NOMO-1 (cell line): ENCODE measurements around the gene SEC24D.

Experiments
- DNase-seq, 2 experiments: peaks; one replicate each; lab custom pipeline; 2025; ENCODE audit not compliant: unreplicated experiment in 2 of 2; lab: John Stamatoyannopoulos, UW

Gene SEC24D

DNA sequence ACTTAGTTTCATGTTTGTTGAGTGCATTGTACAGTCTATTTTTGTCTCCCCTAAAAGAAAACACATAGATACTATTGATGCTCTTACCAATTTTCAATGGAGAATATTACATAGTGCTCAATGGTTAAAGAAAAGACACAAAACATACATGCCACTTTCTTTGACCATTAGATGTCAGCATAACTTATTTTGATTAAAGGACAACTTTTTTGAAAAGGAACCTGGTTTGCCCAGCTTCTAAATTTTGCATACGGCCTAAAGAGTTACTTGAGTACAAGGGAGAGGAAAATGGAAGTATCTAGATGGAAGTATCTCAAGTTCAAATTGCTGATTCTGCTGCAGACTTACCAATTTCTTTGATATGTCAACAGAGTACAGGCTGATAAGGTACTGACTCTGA, 82.2 kb downstream of the SEC24D start:
- DNase-seq = no peak

GRCh38 chr4:118753096-118753495, 82.8 kb downstream of the SEC24D start:
- no peak for DNase-seq

DNA sequence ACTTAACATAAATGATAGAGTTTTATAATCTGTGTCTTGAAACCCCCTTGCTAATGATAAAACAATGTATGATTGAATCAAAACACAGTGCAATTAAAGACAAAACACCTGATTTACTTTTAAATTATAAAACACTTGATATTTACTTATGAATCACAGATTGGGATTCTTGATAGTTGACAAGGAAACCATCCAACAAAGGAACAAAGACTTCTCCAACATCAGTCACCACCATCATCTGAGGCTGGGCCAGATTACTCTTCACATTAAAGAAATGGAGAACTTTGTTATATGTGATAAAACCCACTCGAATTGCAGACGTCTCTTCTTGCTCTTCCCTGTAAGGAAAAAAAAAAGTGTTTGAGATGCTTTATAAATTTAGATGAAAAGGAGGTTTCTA, 83.4 kb downstream of the SEC24D start:
- DNase-seq = no peak

GRCh38 chr4:118751629-118752323, 84.2 kb downstream of the SEC24D start:
- DNase-seq = no peak

DNA sequence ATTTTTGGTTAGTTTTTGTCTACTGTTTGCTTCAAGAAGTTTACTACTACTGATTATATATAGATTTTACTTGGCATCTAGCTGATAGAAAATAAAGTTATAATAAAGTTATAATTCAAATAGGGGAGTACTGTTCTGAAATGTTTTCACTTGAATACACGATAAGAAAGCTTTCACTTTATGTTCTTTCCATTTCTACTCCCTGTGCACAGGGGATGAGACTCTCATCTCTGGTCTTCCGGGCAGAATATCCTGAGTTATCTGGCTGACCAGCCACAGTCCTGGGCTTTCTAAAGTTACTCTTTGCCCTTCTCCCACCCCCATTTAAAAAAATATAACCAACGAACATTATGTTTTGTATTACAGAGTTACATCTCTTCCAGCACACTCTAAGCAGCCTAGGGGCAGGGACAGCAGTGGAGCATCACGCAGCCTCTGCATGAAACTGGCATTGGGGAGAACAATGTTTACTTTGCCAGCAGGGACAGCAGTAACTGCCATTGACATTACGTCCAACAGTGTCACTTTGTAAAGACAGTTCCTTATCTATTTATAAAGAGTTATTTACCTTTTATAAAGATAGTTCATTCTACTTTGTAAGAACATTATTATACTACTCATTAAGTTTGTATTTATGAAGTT, 86.5 kb downstream of the SEC24D start:
- DNase-seq = no peak

GRCh38 chr4:118746251-118746919, 89.5 kb downstream of the SEC24D start:
- no peak for DNase-seq

GRCh38 chr4:118745357-118745756, 90.6 kb downstream of the SEC24D start:
- no peak for DNase-seq

DNA sequence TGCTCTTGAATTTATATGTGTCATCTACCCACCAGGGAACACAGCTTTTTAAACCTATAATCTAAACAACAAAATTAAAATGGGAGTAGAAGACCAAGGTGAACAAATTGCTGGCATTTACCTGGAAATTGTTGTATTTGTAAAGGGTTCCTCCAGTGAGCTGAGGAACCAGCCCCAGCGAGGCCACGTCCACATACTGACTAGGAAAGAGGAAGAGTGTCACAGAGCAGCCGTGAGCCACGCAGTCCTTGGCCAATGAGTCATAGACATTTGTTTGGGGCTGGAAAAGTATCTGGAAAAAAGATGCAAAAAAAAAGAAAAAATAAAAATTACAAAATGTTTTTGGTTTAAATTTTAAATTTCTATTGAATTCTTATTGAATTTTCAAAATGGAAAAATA, 92.1 kb downstream of the SEC24D start:
- DNase-seq = peak in 1 of 2 experiments; percentile 4

DNA sequence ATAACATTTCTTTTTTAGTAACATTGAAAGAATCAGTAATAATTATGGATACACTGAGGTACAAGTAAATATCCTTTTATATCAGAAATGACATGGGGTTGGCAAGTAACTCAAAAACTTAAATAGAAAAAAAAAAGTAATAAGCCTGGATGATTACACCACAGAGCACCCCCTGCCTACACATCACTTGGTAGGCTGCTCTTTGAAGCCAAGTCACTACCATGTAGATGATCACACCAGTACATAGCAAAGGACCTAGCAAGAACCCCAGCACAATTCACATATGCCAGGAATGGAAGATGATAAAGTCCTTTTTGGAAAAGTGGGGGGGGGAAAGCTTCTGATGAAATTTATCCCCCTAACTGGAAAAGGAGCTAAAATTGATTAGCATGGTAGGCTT, 93.9 kb downstream of the SEC24D start:
- DNase-seq = no peak

DNA sequence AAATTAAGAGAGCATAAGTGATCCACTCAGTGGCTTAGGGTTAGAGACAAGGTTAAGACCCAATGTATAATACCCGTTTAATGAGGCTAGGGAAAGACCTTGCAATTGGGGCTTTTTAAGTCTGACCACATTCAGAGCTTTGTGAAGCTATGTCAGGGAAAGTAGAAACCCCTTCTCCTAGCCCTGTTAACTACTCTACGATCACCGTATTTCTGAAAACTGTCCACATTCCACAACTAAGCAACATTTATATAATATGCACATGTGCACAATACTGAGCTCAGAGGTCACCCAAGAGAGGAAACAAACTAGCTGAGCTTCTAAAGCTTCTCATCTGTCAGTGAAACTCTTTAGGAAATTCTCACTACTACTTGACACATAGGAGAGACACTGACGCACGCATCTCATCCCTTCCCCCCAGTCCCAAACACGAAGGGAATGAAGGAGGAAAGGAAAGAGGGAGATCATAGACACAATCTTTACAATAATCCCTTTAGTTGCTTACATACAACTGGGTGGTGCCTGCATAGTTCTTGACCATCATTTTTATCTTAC, 94.5 kb downstream of the SEC24D start:
- DNase-seq = no peak

- no peak for DNase-seq
Observed at GRCh38 chr4:118740869-118741268, 95.1 kb downstream of the SEC24D start.

GRCh38 chr4:118739022-118739713, 96.8 kb downstream of the SEC24D start:
- DNase-seq = no peak

- no peak for DNase-seq
Observed at GRCh38 chr4:118738090-118738489, 97.8 kb downstream of the SEC24D start.

DNA sequence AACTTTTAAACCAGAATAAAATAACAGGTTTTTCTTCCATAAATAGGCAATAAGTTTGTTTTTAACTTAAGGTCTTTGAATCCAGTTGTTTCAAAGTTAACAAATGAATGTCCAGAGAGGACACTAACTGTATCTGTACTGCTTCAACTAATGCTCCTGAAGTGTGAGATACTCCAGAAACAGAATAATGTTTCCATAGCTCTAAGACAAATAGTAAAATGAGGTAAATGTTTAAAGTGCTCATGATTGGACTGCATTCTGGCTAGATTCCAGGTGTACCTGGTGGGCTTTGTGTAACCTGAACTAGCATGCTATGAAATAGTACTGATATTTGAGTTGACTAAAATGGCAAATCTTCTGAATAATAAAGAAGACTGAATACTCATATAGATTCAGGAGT, 99.0 kb downstream of the SEC24D start:
- DNase-seq = no peak

DNA sequence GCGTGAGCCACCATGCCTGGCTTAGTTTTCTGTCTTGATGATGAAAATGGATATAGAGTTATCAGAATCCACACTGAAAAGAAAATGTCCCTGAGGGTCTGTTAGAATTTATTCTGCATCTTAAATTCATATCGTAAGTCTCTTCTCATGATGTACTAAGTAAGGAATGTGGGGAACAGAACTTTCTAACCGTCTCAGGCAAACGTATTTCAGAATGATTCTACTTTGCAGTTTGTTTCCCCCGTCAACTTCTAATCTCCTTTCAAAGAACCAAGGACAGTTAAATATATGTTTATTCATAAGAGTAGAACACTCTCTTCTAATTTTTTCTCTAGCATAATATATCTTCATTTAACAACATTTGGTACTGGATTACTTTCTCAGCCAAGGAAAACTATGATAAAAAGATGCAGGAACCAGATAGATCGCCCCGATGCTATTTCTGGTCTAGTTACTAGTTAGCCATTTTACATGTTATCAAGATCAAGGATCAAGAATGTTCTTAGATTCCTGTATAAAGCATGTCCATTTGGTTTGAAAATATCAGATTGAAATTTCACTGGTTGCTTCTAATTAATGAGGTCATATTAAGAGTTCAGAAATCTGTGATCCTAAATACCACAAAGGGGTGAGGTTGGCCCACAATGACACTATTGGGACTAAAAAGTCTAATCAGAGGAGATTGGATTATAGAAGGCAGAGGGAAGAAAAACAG, 101.3 kb downstream of the SEC24D start:
- DNase-seq = no peak

- no peak for DNase-seq
Observed at GRCh38 chr4:118732591-118733330, 103.2 kb downstream of the SEC24D start.

DNA sequence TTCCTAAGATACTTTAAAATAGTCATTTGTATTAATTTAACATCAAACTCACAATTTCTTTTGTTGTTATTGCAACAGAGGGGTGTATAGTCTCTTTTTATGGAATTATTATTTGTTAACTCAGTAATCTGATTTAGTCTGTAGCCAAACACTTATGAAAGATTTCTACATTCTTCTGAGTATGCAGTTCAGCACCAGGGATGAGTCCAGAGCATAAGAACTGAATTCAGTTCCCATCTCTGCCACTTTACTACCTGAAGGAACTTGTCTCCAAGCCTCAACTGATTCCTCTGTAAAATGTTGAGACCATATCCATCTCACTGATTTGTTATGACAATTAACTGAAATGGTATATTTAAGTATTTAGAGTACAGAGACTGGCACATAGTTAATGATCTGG, 105.2 kb downstream of the SEC24D start:
- no peak for DNase-seq

GRCh38 chr4:118729287-118730286, 106.3 kb downstream of the SEC24D start:
- no peak for DNase-seq

DNA sequence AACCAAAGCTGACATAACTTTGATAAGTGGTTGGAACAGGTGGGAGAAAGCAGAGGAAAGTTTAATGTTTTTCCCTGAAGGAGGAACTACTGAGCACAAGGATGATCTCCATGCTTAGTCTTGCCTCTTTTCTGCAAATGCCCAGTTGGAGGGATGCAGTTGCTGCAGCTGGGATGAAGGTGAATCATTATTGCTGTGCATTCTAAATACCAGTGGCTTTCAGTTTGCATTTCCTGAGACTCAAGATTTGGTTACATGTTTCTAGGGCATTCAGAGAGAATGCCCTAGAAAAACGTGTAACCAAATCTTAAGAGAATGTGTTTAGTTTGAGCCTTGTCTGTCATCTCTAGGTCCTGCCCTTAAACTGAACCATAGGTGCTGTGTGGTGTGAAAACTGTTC, 108.6 kb downstream of the SEC24D start:
- DNase-seq = no peak
